GM23338 (cell line): Measurements from ENCODE around the gene PPP1CC. TPM values are rescaled to one million over a fixed set of nuclear protein-coding genes. Genes with fewer than 3 reads are reported as not detected.

Experiments
- ATAC-seq: fragments of 200-7000 bp; cut with Tn5 transposase; 3 replicates; pipeline ENCODE4 v1.9.1; 2020
- DNase-seq: peaks from one replicate; pipeline ENCODE4 v3.0.0-alpha.2; 2015; ENCODE audit warnings: low spot score
- H2AFZ ChIP-seq: fragments of 200-600 bp; sonication (generic); 2 replicates; pipeline ENCODE4 v1.8.0; 2016; ENCODE audit warnings: antibody characterized with exemption, mild to moderate bottlenecking, moderate library complexity
- H3F3A ChIP-seq: fragments of 200-600 bp; sonication (generic); replicated peaks from 2 replicates; pipeline ENCODE4 v1.8.0; 2017; ENCODE audit warnings: antibody characterized with exemption, mixed run types, low read depth
- H3K27ac ChIP-seq: fragments of 200-600 bp; sonication (generic); 2 replicates; pipeline ENCODE4 v1.6.1; 2016; ENCODE audit warnings: low read depth
- H3K27me3 ChIP-seq: fragments of 200-600 bp; sonication (generic); 2 replicates; pipeline ENCODE4 v1.8.0; 2016; ENCODE audit warnings: mild to moderate bottlenecking, mixed run types, moderate library complexity; ENCODE audit not compliant: insufficient read depth
- H3K36me3 ChIP-seq: fragments of 200-600 bp; sonication (generic); 2 replicates; pipeline ENCODE4 v1.8.0; 2016; ENCODE audit warnings: mild to moderate bottlenecking; ENCODE audit not compliant: insufficient read depth
- H3K4me1 ChIP-seq: fragments of 200-600 bp; sonication (generic); 2 replicates; pipeline ENCODE4 v1.8.0; 2016; ENCODE audit warnings: mild to moderate bottlenecking, moderate library complexity; ENCODE audit not compliant: insufficient read depth
- H3K4me2 ChIP-seq: fragments of 200-600 bp; sonication (generic); 2 replicates; pipeline ENCODE4 v1.7.1; 2017; ENCODE audit warnings: mixed run types
- H3K4me3 ChIP-seq: fragments of 200-600 bp; sonication (generic); 2 replicates; pipeline ENCODE4 v1.6.1; 2016; ENCODE audit warnings: mixed run types
- H3K79me2 ChIP-seq: fragments of 200-600 bp; sonication (generic); replicated peaks from 2 replicates; pipeline ENCODE4 v1.8.0; 2017; ENCODE audit warnings: mild to moderate bottlenecking; ENCODE audit not compliant: insufficient read depth
- H3K9me2 ChIP-seq: fragments of 200-600 bp; sonication (generic); 2 replicates; pipeline ENCODE4 v1.8.0; 2017; ENCODE audit not compliant: insufficient read depth
- H4K20me1 ChIP-seq: fragments of 200-600 bp; sonication (generic); replicated peaks from 2 replicates; pipeline ENCODE4 v1.8.0; 2017; ENCODE audit warnings: mild to moderate bottlenecking; ENCODE audit not compliant: insufficient read depth
- H3K27ac Mint-ChIP-seq: 2 replicates; pipeline ENCODE4 v1.8.0; 2020; ENCODE audit warnings: inconsistent platforms, mild to moderate bottlenecking, moderate library complexity, mixed read lengths
- H3K27me3 Mint-ChIP-seq: 3 replicates; pipeline ENCODE4 v1.8.0; 2022; ENCODE audit warnings: low read depth, mild to moderate bottlenecking, moderate library complexity, mixed read lengths, inconsistent platforms; ENCODE audit not compliant: insufficient read depth, poor library complexity
- H3K36me3 Mint-ChIP-seq: 3 replicates; pipeline ENCODE4 v1.8.0; 2021; ENCODE audit warnings: low read depth, mild to moderate bottlenecking, inconsistent platforms, moderate library complexity, mixed read lengths
- H3K4me1 Mint-ChIP-seq: 3 replicates; pipeline ENCODE4 v1.8.0; 2020; ENCODE audit warnings: mild to moderate bottlenecking, inconsistent platforms, mixed read lengths
- H3K4me3 Mint-ChIP-seq: 3 replicates; pipeline ENCODE4 v1.8.0; 2021; ENCODE audit warnings: moderate library complexity, mild to moderate bottlenecking, inconsistent platforms, mixed read lengths
- H3K9me3 Mint-ChIP-seq: 3 replicates; pipeline ENCODE4 v1.8.0; 2020; ENCODE audit warnings: moderate library complexity, mild to moderate bottlenecking, inconsistent platforms, mixed read lengths
- CREB1 ChIP-seq: fragments of 250-450 bp; sonication (Bioruptor Pico); IDR thresholded peaks from 2 replicates; pipeline ENCODE4 v1.5.0; 2020; ENCODE audit warnings: low read depth, mild to moderate bottlenecking, moderate library complexity
- EZH2 ChIP-seq: fragments of 200-600 bp; sonication (generic); IDR thresholded peaks from one replicate; pipeline ENCODE4 v1.8.0; 2017; ENCODE audit warnings: antibody characterized with exemption, mild to moderate bottlenecking, low read depth; ENCODE audit not compliant: unreplicated experiment
- EZH2phosphoT487 ChIP-seq: fragments of 200-600 bp; sonication (generic); IDR thresholded peaks from one replicate; pipeline ENCODE4 v1.8.1; 2018; ENCODE audit warnings: antibody characterized with exemption; ENCODE audit not compliant: unreplicated experiment
- JUNB ChIP-seq: IDR thresholded peaks from one replicate; pipeline ENCODE4 v1.6.1; 2016; ENCODE audit warnings: antibody characterized with exemption; ENCODE audit not compliant: unreplicated experiment
- POLR2AphosphoS5 ChIP-seq: IDR thresholded peaks from 2 replicates; pipeline ENCODE4 v1.6.1; 2016; ENCODE audit warnings: antibody characterized with exemption, low read depth
- STAT1 ChIP-seq: IDR thresholded peaks from one replicate; pipeline ENCODE4 v1.6.1; 2016; ENCODE audit warnings: antibody characterized with exemption; ENCODE audit not compliant: unreplicated experiment
- ZNF114 ChIP-seq: fragments of 250-450 bp; sonication (Bioruptor Pico); IDR thresholded peaks from 2 replicates; pipeline ENCODE4 v1.5.0; 2020; ENCODE audit warnings: mild to moderate bottlenecking, moderate library complexity
- ZNF331 ChIP-seq: fragments of 250-450 bp; sonication (Bioruptor Pico); IDR thresholded peaks from 2 replicates; pipeline ENCODE4 v1.5.0; 2020; ENCODE audit warnings: low read depth, mild to moderate bottlenecking, moderate library complexity
- polyA plus RNA-seq: library from polyadenylated mRNA; unstranded; fragments of >200 nt; fragmentation: Nextera tagmentation; extraction: Ambion mirVana; gene quantifications from 2 replicates; pipeline ENCODE4 v1.2.1, GENCODE V29; 2016
- total RNA-seq: library from RNA; depleted of rRNA; stranded (reverse); fragments of >200 nt; shearing (Covaris generic); gene quantifications from 2 replicates; pipeline ENCODE4 v1.2.3, GENCODE V29; 2014
- TF ChIP-seq, protein P1 (sequence below): IDR thresholded peaks from 2 replicates; pipeline ENCODE4 v1.6.1; 2016; ENCODE audit warnings: antibody characterized with exemption
- TF ChIP-seq, protein P2 (sequence below): IDR thresholded peaks from one replicate; pipeline ENCODE4 v1.6.1; 2018; ENCODE audit warnings: antibody characterized with exemption; ENCODE audit not compliant: unreplicated experiment

Gene PPP1CC
- total and polyA plus RNA-seq, 2 experiments from 2014 or later = 276 to 501 TPM

DNA sequence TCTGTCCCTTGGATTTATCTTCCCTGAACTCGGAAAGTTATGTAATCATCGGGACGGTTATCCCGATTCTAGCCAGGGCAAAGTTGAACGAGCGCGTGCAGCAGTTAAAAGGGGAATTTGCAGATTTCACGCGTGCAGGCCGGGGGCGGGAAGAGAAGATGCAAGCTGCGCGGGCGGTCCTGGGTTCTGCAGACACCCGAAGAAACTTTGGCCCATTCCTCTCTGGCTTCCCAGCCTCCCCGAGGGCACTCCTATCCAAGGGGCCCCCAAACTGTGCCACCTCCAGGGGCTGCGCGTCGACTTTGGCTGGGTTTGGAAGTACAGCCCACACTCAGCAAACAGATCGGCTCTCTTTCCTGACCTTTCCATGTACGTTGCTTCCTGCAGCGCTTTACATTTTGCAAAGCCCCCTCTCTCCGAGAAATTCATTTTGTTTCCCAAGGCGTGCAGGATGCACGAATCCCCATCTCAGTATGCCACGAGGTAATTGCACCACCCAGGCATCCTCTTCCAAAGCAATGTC, 941 bp upstream of the PPP1CC start:
- Mint-ChIP-seq H3K4me3 (peak overlapping the region; percentile 99), H3K36me3 (peaks cover 19% of the 10 kb centered on the region), H3K9me3 (no peaks in the 10 kb centered on the region), H3K27ac (peak overlapping the region; percentile 99), H3K4me1 (peaks cover 23% of the 10 kb centered on the region), H3K27me3 (peaks cover 11% of the 10 kb centered on the region)
- TF ChIP-seq EZH2 (no peak), JUNB (no peak), ZNF331 (CRISPR knock-in tag) (no peak), POLR2AphosphoS5 (no peak), ZNF114 (CRISPR knock-in tag) (no peak), EZH2phosphoT487 (no peak), CREB1 (CRISPR knock-in tag) (no peak)
- TF ChIP-seq, protein P1, sequence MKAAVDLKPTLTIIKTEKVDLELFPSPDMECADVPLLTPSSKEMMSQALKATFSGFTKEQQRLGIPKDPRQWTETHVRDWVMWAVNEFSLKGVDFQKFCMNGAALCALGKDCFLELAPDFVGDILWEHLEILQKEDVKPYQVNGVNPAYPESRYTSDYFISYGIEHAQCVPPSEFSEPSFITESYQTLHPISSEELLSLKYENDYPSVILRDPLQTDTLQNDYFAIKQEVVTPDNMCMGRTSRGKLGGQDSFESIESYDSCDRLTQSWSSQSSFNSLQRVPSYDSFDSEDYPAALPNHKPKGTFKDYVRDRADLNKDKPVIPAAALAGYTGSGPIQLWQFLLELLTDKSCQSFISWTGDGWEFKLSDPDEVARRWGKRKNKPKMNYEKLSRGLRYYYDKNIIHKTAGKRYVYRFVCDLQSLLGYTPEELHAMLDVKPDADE = no peak
- Histone ChIP-seq H3K79me2 (peaks cover 57% of the 10 kb centered on the region), H3K27ac (peak overlapping the region; percentile 61), H2AFZ (peak overlapping the region; percentile 48), H3K27me3 (no peaks in the 10 kb centered on the region), H3K4me3 (peak overlapping the region; percentile 74), H3K36me3 (no peaks in the 10 kb centered on the region), H3F3A (no peaks in the 10 kb centered on the region), H3K4me2 (peak overlapping the region; percentile 91), H3K4me1 (peaks cover 28% of the 10 kb centered on the region), H4K20me1 (peaks cover 35% of the 10 kb centered on the region), H3K9me2 (no peaks in the 10 kb centered on the region)
- ATAC-seq = peak; percentile 49
- DNase-seq = peak; percentile 53

DNA sequence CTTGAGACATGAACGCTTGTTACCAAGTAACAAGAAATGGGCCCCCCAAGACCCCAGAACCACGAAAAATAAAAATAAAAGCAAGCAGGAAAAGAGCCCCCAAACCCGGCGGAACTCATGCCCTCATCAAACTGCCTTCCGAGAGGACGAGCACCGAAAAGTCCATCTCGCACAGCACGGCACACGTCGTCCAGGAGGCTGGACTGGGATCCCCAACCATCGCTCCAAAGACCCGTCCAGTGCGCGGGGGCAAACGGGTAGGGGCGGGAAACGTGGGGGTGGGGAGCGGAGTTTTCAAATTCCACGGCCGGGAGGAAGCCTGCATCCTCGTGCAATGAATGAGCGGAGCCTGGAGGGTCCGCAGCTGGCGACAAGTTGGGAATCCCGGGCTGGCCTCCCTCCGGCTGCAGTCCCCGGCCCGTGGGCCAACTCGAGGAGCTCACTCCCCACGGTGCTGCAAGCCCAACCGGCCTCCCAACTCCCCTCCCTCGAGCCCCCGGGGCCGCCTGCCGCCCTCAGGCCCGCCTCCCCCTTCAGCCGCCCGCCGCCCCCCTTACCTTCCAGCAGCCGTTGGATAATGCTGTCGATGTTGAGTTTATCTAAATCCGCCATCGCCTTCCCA, 484 bp downstream of the PPP1CC start:
- no peaks in the 10 kb centered on the region for H3K9me3 Mint-ChIP-seq
- peaks cover 71% of the 10 kb centered on the region for H3K79me2 ChIP-seq
- H3K27ac Mint-ChIP-seq = peak overlapping the region; percentile 94
- DNase-seq (peak; percentile 40), ATAC-seq (peak; percentile 18)
- peak overlapping the region; percentile 99 for H3K4me3 Mint-ChIP-seq
- H3K27ac ChIP-seq = peak overlapping the region; percentile 81; the same call in 1 of the 2 replicates
- TF ChIP-seq STAT1 (no peak), POLR2AphosphoS5 (no peak), EZH2phosphoT487 (no peak), CREB1 (CRISPR knock-in tag) (no peak)
- TF ChIP-seq, protein P2, sequence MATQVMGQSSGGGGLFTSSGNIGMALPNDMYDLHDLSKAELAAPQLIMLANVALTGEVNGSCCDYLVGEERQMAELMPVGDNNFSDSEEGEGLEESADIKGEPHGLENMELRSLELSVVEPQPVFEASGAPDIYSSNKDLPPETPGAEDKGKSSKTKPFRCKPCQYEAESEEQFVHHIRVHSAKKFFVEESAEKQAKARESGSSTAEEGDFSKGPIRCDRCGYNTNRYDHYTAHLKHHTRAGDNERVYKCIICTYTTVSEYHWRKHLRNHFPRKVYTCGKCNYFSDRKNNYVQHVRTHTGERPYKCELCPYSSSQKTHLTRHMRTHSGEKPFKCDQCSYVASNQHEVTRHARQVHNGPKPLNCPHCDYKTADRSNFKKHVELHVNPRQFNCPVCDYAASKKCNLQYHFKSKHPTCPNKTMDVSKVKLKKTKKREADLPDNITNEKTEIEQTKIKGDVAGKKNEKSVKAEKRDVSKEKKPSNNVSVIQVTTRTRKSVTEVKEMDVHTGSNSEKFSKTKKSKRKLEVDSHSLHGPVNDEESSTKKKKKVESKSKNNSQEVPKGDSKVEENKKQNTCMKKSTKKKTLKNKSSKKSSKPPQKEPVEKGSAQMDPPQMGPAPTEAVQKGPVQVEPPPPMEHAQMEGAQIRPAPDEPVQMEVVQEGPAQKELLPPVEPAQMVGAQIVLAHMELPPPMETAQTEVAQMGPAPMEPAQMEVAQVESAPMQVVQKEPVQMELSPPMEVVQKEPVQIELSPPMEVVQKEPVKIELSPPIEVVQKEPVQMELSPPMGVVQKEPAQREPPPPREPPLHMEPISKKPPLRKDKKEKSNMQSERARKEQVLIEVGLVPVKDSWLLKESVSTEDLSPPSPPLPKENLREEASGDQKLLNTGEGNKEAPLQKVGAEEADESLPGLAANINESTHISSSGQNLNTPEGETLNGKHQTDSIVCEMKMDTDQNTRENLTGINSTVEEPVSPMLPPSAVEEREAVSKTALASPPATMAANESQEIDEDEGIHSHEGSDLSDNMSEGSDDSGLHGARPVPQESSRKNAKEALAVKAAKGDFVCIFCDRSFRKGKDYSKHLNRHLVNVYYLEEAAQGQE = no peak
- TF ChIP-seq, protein P1 = no peak
- no peak overlapping the region for H2AFZ ChIP-seq
- H3K36me3 ChIP-seq = no peaks in the 10 kb centered on the region
- peaks cover 33% of the 10 kb centered on the region for H3K4me1 Mint-ChIP-seq
- H3K27me3 ChIP-seq = no peaks in the 10 kb centered on the region
- peak overlapping the region; percentile 99 for H3K4me3 ChIP-seq
- H3K4me2 ChIP-seq = peak overlapping the region; percentile 99
- no peaks in the 10 kb centered on the region for H3K9me2 ChIP-seq
- peaks cover 39% of the 10 kb centered on the region for H3K4me1 ChIP-seq
- peaks cover 48% of the 10 kb centered on the region for H4K20me1 ChIP-seq
- no peaks in the 10 kb centered on the region for H3F3A ChIP-seq
- peaks cover 20% of the 10 kb centered on the region for H3K36me3 Mint-ChIP-seq
- peaks cover 11% of the 10 kb centered on the region for H3K27me3 Mint-ChIP-seq
